Liver (tissue), 9 donors: ENCODE results near the gene DHCR7. TPM values are rescaled to one million over a fixed set of nuclear protein-coding genes. Genes with fewer than 3 reads are reported as not detected.

Experiments used
- DNase-seq: peaks from one replicate; pipeline ENCODE4 v3.0.0-alpha.2; 2017; ENCODE audit warnings: low spot score
- H3K27ac ChIP-seq, 2 donors: one replicate each; pipeline ENCODE4 v1.7.0; 2013; ENCODE audit warnings: inconsistent platforms in 2 of 2, low read length in 2 of 2, control low read depth in 1 of 2, low read depth in 1 of 2, mild to moderate bottlenecking in 1 of 2
- H3K27me3 ChIP-seq, 4 donors: one replicate each; pipeline versions ENCODE4 v1.6.1 to v1.7.0; 2013; ENCODE audit warnings: low read length in 3 of 4, inconsistent platforms in 1 of 4, mild to moderate bottlenecking in 1 of 4, moderate library complexity in 1 of 4; ENCODE audit not compliant: control insufficient read depth in 4 of 4, insufficient read depth in 4 of 4
- H3K36me3 ChIP-seq, 4 donors: one replicate each; pipeline versions ENCODE4 v1.6.1 to v1.7.0; 2013; ENCODE audit warnings: low read length in 3 of 4, mild to moderate bottlenecking in 3 of 4, low read depth in 1 of 4, moderate library complexity in 1 of 4; ENCODE audit not compliant: control insufficient read depth in 4 of 4, insufficient read depth in 3 of 4
- H3K4me1 ChIP-seq, 4 donors: one replicate each; pipeline versions ENCODE4 v1.6.1 to v1.7.0; 2013; ENCODE audit warnings: low read length in 3 of 4, mild to moderate bottlenecking in 3 of 4, moderate library complexity in 1 of 4; ENCODE audit not compliant: control insufficient read depth in 4 of 4, insufficient read depth in 4 of 4
- H3K4me3 ChIP-seq, 3 donors: one replicate each; pipeline versions ENCODE4 v1.6.1 to v1.7.0; 2013; ENCODE audit warnings: low read length in 3 of 3, control low read depth in 1 of 3, low read depth in 1 of 3, mild to moderate bottlenecking in 1 of 3
- H3K9ac ChIP-seq, 2 donors: one replicate each; pipeline ENCODE4 v1.7.0; 2013; ENCODE audit warnings: low read length in 2 of 2, mild to moderate bottlenecking in 2 of 2, moderate library complexity in 2 of 2, control low read depth in 1 of 2, low read depth in 1 of 2
- H3K9me3 ChIP-seq, 4 donors: one replicate each; pipeline versions ENCODE4 v1.6.1 to v1.7.0; 2013; ENCODE audit warnings: low read length in 3 of 4; ENCODE audit not compliant: control insufficient read depth in 4 of 4
- EGR1 ChIP-seq, 2 donors: IDR thresholded peaks; 2 replicates each; pipeline ENCODE4 v1.6.1; 2016 to 2018; ENCODE audit warnings: antibody characterized with exemption in 2 of 2, low read depth in 2 of 2
- FOXA1 ChIP-seq: IDR thresholded peaks from 2 replicates; pipeline ENCODE4 v1.6.1; 2016; ENCODE audit warnings: antibody characterized with exemption
- FOXA2 ChIP-seq: IDR thresholded peaks from 2 replicates; pipeline ENCODE4 v1.6.1; 2016; ENCODE audit warnings: antibody characterized with exemption
- HNF4A ChIP-seq, 2 donors: conservative IDR thresholded peaks; 2 replicates each; pipeline ENCODE4 v1.6.1; 2016; ENCODE audit warnings: antibody characterized with exemption in 2 of 2, mild to moderate bottlenecking in 2 of 2
- HNF4G ChIP-seq: IDR thresholded peaks from 2 replicates; pipeline ENCODE4 v1.6.1; 2016; ENCODE audit warnings: antibody characterized with exemption
- JUND ChIP-seq, 2 donors: IDR thresholded peaks; 2 replicates each; pipeline ENCODE4 v1.6.1; 2016; ENCODE audit warnings: antibody characterized with exemption in 2 of 2
- NR2F2 ChIP-seq: IDR thresholded peaks from 2 replicates; pipeline ENCODE4 v1.6.1; 2016; ENCODE audit warnings: antibody characterized with exemption
- RAD21 ChIP-seq, 2 donors: IDR thresholded peaks; 2 replicates each; pipeline ENCODE4 v1.6.1; 2016; ENCODE audit warnings: antibody characterized with exemption in 2 of 2, mild to moderate bottlenecking in 2 of 2
- RXRA ChIP-seq, 2 donors: IDR thresholded peaks; 2 replicates each; pipeline ENCODE4 v1.6.1; 2017 to 2018; ENCODE audit warnings: antibody characterized with exemption in 2 of 2, mild to moderate bottlenecking in 1 of 2
- SP1 ChIP-seq: IDR thresholded peaks from 2 replicates; pipeline ENCODE4 v1.6.1; 2018; ENCODE audit warnings: antibody characterized with exemption, mild to moderate bottlenecking
- TAF1 ChIP-seq: conservative IDR thresholded peaks from 2 replicates; pipeline ENCODE4 v1.6.1; 2016; ENCODE audit warnings: antibody characterized with exemption, mild to moderate bottlenecking
- YY1 ChIP-seq: IDR thresholded peaks from 2 replicates; pipeline ENCODE4 v1.6.1; 2016; ENCODE audit warnings: antibody characterized with exemption, mild to moderate bottlenecking
- WGBS: extraction: QIAGEN DNeasy Blood & Tissue Kit; methylation state at CpG from one replicate; pipeline ENCODE4 v1.1.7; 2013; 5-methylcytosine and 5-hydroxymethylcytosine counted together
- polyA plus RNA-seq, 2 donors: library from polyadenylated mRNA; stranded (reverse) in 1 of 2; unstranded in 1 of 2; fragments of 200-250 nt in 1 of 2; fragments of >200 nt in 1 of 2; fragmentation: Nextera tagmentation in 1 of 2; extraction: Ambion mirVana in 1 of 2; gene quantifications; one replicate each; pipeline versions ENCODE4 v1.2.1 to v1.2.3, GENCODE V29; 2013 to 2015
- total RNA-seq, 2 donors: library from RNA; depleted of rRNA; stranded (reverse); fragments of >200 nt; gene quantifications; one replicate each; pipeline ENCODE4 v1.2.3, GENCODE V29; 2014
- TF ChIP-seq, protein P1 (sequence below): IDR thresholded peaks from 2 replicates; pipeline ENCODE4 v1.6.1; 2016; ENCODE audit warnings: antibody characterized with exemption
- TF ChIP-seq, protein P2 (sequence below): fragments of 150-350 bp; IDR thresholded peaks from 2 replicates; pipeline ENCODE4 v1.5.1; 2017; ENCODE audit warnings: improper control_type of control experiment, low read depth, low read length; ENCODE audit not compliant: missing input control
- TF ChIP-seq, protein P3 (sequence below): IDR thresholded peaks from 2 replicates; pipeline ENCODE4 v1.6.1; 2016; ENCODE audit warnings: antibody characterized with exemption, mild to moderate bottlenecking
- TF ChIP-seq, protein P4 (sequence below): IDR thresholded peaks from 2 replicates; pipeline ENCODE4 v1.6.1; 2016; ENCODE audit warnings: antibody characterized with exemption
- donor health status: healthy.
- donor health status: healthy.
- donor health status: healthy.
- donor health status: healthy.
- donor health status: healthy.

The DHCR7 gene
- total and polyA plus RNA-seq, 4 donors = 56.9 to 224 (median 172) TPM

DNA sequence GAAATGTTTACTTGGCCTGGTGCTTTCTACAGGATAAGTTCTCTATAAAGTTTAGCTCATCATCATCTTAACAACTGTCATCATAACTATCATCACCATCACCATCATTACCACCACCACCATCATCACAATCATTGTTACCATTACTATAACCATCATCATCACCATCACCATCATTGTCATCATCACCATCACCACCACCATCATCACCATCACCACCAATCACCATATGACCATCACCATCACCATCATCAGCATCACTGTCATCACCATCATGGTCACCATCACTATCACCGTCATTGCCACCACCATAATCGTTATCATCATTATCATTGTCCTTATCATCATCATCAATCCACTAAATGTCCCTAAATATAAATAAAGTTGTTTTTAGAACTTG is 54.9 kb downstream of the DHCR7 start (continued):
- TF ChIP-seq, protein P1, sequence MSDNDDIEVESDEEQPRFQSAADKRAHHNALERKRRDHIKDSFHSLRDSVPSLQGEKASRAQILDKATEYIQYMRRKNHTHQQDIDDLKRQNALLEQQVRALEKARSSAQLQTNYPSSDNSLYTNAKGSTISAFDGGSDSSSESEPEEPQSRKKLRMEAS = no peak
- no peak for TF ChIP-seq HNF4A (conservative IDR thresholded peaks at IDR 0.05)

DNA sequence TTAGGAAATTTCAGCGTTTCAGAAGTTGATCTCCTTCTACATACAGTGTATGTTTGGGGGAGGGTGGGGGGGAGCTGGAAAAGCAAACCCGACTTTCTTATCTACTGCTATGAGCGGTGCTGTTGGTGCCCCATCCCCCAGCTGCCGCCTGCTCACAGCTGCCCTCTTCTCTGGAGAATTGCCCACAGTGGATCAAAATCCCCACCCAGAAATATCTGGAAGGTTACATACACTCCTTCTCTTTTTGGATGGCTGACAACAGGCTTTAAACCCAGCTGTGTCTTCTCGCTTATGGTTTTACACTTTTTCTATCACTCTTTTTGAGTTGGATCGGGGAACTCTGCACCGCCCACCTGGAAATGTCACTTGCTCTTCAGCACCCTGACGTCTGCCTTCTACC is 56.4 kb downstream of the DHCR7 start:
- no peaks in the 10 kb centered on the region for H3K4me1 ChIP-seq
- H3K36me3 ChIP-seq = no peaks in the 10 kb centered on the region
- 51% methylated on average over 8 of the region's 8 CpGs for WGBS
- H3K4me3 ChIP-seq = no peak overlapping the region
- no peak for TF ChIP-seq RXRA (IDR thresholded peaks at IDR 0.05)
- peaks cover 0 to 3% (median 1%) of the 10 kb centered on the region in 4 donors for H3K27me3 ChIP-seq
- no peak for DNase-seq
- no peak overlapping the region for H3K27ac ChIP-seq
- H3K9ac ChIP-seq = no peak overlapping the region
- H3K9me3 ChIP-seq = no peaks in the 10 kb centered on the region

DNA sequence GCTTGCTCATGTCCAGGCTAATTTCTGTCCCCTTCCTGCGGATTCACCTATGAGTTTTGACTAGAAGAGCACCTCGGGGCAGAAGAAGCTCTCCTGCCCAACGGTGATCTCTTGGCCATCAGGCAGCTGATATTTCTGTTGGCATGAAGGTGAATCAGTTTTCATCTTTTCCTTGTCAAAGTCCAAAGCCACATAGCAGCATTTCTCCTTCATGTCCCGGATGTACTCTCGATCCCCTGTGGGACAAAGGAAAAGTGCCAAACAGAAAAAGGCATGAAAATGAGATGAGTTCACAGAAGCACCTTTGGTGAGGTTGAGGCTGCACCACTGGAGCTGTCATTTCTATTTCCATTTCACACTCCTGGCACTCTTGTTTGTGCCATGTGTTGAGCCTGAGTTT is 56.8 kb downstream of the DHCR7 start:
- no peak for DNase-seq
- Histone ChIP-seq H3K36me3 (no peaks in the 10 kb centered on the region), H3K9ac (no peak overlapping the region), H3K4me3 (no peak overlapping the region), H3K9me3 (no peaks in the 10 kb centered on the region), H3K4me1 (no peaks in the 10 kb centered on the region), H3K27ac (no peak overlapping the region), H3K27me3 (peaks cover 0 to 3% (median 1%) of the 10 kb centered on the region in 4 donors)
- WGBS = 73% methylated on average over 5 of the region's 5 CpGs
- no peak for TF ChIP-seq YY1
- no peak for TF ChIP-seq NR2F2
- TF ChIP-seq RAD21 (IDR thresholded peaks at IDR 0.05) = no peak

DNA sequence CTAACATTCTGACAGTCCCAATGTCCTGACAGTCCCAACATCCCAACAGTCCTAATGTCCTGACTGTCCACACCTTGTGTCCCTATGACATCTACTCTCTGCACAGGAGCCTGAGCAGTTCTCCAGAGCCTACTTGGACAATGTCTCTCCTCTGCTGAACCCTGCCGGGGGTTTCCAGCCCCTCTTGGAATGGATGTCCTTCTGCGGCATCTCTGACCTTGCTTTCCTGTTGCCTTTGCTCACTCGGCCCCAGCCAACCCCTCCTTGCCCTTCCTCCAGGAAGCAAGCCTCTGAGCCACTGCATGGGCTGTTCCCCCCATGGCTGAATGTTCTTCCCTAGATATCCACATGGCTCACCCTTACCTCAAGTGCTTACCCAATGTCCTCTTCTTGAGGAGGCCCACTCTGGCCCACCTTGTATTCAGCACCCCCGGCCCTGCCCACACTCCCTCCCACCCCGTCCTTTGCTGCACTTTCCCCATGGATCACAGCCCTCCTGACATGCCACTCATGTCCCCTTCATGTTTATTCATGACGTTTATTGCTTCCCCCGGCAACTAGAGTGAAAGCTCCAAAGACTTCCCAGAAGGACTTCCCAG is 59.5 kb downstream of the DHCR7 start:
- Histone ChIP-seq H3K4me3 (no peak overlapping the region), H3K4me1 (no peaks in the 10 kb centered on the region), H3K27me3 (peaks cover 0 to 3% (median 1%) of the 10 kb centered on the region in 4 donors), H3K27ac (no peak overlapping the region), H3K9me3 (no peaks in the 10 kb centered on the region), H3K36me3 (no peaks in the 10 kb centered on the region), H3K9ac (no peak overlapping the region)
- TF ChIP-seq HNF4G (no peak), TAF1 (no peak), SP1 (no peak), FOXA2 (no peak), FOXA1 (no peak), YY1 (no peak), NR2F2 (no peak), RXRA (IDR thresholded peaks at IDR 0.05) (no peak), JUND (IDR thresholded peaks at IDR 0.05) (no peak), EGR1 (IDR thresholded peaks at IDR 0.05; ENCODE audit: low read depth in 2 of 2) (no peak), HNF4A (conservative IDR thresholded peaks at IDR 0.05) (no peak)
- TF ChIP-seq, protein P2, sequence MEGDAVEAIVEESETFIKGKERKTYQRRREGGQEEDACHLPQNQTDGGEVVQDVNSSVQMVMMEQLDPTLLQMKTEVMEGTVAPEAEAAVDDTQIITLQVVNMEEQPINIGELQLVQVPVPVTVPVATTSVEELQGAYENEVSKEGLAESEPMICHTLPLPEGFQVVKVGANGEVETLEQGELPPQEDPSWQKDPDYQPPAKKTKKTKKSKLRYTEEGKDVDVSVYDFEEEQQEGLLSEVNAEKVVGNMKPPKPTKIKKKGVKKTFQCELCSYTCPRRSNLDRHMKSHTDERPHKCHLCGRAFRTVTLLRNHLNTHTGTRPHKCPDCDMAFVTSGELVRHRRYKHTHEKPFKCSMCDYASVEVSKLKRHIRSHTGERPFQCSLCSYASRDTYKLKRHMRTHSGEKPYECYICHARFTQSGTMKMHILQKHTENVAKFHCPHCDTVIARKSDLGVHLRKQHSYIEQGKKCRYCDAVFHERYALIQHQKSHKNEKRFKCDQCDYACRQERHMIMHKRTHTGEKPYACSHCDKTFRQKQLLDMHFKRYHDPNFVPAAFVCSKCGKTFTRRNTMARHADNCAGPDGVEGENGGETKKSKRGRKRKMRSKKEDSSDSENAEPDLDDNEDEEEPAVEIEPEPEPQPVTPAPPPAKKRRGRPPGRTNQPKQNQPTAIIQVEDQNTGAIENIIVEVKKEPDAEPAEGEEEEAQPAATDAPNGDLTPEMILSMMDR = no peak
- TF ChIP-seq, protein P1 = no peak
- TF ChIP-seq, protein P3, sequence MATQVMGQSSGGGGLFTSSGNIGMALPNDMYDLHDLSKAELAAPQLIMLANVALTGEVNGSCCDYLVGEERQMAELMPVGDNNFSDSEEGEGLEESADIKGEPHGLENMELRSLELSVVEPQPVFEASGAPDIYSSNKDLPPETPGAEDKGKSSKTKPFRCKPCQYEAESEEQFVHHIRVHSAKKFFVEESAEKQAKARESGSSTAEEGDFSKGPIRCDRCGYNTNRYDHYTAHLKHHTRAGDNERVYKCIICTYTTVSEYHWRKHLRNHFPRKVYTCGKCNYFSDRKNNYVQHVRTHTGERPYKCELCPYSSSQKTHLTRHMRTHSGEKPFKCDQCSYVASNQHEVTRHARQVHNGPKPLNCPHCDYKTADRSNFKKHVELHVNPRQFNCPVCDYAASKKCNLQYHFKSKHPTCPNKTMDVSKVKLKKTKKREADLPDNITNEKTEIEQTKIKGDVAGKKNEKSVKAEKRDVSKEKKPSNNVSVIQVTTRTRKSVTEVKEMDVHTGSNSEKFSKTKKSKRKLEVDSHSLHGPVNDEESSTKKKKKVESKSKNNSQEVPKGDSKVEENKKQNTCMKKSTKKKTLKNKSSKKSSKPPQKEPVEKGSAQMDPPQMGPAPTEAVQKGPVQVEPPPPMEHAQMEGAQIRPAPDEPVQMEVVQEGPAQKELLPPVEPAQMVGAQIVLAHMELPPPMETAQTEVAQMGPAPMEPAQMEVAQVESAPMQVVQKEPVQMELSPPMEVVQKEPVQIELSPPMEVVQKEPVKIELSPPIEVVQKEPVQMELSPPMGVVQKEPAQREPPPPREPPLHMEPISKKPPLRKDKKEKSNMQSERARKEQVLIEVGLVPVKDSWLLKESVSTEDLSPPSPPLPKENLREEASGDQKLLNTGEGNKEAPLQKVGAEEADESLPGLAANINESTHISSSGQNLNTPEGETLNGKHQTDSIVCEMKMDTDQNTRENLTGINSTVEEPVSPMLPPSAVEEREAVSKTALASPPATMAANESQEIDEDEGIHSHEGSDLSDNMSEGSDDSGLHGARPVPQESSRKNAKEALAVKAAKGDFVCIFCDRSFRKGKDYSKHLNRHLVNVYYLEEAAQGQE = no peak
- TF ChIP-seq, protein P4, sequence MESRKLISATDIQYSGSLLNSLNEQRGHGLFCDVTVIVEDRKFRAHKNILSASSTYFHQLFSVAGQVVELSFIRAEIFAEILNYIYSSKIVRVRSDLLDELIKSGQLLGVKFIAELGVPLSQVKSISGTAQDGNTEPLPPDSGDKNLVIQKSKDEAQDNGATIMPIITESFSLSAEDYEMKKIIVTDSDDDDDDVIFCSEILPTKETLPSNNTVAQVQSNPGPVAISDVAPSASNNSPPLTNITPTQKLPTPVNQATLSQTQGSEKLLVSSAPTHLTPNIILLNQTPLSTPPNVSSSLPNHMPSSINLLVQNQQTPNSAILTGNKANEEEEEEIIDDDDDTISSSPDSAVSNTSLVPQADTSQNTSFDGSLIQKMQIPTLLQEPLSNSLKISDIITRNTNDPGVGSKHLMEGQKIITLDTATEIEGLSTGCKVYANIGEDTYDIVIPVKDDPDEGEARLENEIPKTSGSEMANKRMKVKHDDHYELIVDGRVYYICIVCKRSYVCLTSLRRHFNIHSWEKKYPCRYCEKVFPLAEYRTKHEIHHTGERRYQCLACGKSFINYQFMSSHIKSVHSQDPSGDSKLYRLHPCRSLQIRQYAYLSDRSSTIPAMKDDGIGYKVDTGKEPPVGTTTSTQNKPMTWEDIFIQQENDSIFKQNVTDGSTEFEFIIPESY = no peak
- WGBS = 86% methylated on average over 7 of the region's 7 CpGs
- no peak for DNase-seq
